Sigmoid colon (tissue), 3 donors: ENCODE data around the gene BST1.

ENCODE experiments used
- POLR2A ChIP-seq, 2 donors: fragments of 450-650 bp; IDR thresholded peaks; one replicate each; pipeline ENCODE4 v1.6.1; 2016; ENCODE audit warnings: antibody characterized with exemption in 2 of 2, mild to moderate bottlenecking in 2 of 2, moderate library complexity in 2 of 2
- TF ChIP-seq, protein P1 (sequence below), 4 experiments: fragments of 450-650 bp in 3 of 4; fragments of 200-600 bp in 1 of 4; IDR thresholded peaks; one replicate each; pipeline ENCODE4 v1.5.1; 2016 to 2019; ENCODE audit warnings: antibody characterized with exemption in 4 of 4, mild to moderate bottlenecking in 3 of 4, moderate library complexity in 2 of 4

DNA sequence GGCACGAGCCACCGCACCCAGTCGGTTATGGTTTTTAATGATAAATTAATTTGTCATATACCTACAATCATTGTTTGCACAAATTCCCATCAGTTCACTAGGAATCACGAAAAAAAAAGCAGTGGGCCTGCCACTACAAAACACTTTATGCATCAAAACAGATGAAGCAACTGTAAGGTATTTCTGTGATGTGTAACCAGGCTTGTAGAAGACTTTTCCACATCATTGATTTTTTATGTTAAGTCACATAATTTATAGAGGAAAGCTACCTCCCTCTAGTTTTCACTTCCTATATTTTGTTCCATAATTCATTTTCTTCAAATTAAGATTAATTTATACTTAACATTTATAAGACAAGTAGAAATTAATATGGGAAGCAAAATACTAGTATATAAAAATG is 27.9 kb upstream of the BST1 start:
- TF ChIP-seq POLR2A (IDR thresholded peaks at IDR 0.05) = no peak
- TF ChIP-seq, protein P1, sequence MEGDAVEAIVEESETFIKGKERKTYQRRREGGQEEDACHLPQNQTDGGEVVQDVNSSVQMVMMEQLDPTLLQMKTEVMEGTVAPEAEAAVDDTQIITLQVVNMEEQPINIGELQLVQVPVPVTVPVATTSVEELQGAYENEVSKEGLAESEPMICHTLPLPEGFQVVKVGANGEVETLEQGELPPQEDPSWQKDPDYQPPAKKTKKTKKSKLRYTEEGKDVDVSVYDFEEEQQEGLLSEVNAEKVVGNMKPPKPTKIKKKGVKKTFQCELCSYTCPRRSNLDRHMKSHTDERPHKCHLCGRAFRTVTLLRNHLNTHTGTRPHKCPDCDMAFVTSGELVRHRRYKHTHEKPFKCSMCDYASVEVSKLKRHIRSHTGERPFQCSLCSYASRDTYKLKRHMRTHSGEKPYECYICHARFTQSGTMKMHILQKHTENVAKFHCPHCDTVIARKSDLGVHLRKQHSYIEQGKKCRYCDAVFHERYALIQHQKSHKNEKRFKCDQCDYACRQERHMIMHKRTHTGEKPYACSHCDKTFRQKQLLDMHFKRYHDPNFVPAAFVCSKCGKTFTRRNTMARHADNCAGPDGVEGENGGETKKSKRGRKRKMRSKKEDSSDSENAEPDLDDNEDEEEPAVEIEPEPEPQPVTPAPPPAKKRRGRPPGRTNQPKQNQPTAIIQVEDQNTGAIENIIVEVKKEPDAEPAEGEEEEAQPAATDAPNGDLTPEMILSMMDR (IDR thresholded peaks at IDR 0.05) = no peak
